ENCODE measurements around the gene MZT2A. TPM values are rescaled to one million over a fixed set of nuclear protein-coding genes. Genes with fewer than 3 reads are reported as not detected.
"Not testable (repeated sequence)": the region's sequence is repeated elsewhere in the genome, so short reads cannot be mapped to it uniquely, and the experiment has no call there.

MZT2A gene
- total RNA-seq, 1 donor from 2014 or later: 156 TPM

DNA sequence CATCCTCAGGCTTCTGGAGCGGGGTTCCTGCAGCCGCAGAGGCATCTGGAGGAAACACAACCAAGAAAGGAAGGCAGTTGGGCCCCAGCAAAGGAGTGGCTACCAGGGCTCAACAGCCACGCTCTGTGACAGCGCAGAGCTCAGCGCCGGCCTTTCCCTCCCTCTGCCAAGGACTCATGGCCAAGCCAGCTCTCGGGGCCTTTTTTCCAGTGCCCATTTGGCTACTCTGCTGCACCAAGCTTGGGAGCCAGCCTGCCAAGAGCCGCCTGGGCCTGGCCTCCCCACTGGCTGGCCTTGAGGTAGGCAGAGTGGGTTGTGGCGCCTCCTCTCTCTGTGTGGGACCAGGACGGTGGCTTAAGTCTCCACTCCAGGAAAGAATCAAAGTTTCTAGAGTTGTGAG lies 28.3 kb upstream of the MZT2A start:
- DNase-seq (ENCODE audit: low read depth in 2 of 2): no peak

DNA sequence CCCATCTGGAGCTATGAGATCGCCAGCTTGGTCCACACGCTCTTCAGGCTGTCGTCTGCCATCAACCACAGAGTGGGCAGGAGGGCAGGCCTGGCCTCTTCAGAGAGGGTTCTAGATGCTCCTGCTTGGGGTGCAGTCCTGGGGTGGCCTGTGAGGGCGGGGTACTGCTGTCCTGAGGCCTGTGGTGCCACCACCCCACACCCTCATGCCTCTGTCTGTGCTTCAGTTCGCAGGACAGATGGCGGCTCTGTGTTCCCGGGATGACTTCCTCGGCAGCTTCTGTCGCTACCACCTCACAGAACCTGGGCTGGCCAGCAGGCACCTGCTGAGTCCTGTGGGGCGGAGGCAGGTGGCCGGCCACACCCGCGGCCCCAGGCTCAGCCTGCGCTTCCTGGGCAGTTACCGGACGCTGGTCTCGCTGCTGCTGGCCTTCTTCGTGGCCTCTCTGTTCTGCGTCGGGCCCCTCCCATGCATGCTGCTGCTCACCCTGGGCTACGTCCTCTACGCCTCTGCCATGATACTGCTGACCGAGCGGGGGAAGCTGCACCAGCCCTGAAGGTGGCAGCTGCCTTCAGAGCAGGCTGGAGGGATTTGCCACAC lies 27.8 kb upstream of the MZT2A start:
- not testable (repeated sequence) for DNase-seq (ENCODE audit: low read depth in 2 of 2)

DNA sequence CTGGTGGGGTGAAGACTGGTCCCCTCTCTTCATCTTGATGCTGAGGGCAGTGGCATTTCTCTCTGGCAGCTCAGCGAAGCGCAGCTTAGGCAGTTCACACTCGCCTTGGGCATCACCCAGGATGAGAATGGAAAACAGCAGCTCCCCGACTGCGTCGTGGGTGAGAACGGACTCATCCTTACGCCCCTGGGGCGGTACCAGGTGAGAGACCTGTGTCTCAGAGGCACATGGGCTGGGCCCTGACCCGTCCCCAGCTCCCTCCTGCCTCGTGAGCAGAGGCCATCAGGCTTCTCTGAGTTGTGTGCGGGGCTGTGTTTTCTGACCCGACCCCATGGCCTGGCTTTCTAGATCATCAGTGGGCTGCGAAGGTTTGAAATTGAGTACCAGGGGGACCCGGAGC lies 27.3 kb upstream of the MZT2A start:
- no peak for DNase-seq (ENCODE audit: low read depth in 2 of 2)

DNA sequence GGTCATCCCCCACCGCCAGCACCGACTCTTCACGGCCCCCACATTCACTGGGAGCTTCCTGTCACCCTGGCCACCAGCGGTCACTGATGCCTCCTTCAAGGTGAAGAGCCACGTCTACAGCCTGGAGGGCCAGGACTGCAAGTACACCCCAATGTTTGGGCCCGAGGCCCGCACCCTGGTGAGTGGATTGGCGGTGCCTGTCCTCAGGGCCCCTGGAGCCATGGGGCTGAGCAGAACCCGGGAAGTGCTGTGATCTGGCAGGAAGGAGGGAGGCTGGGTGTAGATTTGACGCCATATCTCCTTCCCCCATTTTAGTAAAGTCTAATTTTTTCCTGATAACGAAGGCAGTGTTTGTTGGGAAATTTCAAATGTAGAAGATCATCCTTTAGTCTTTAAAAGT lies 26.3 kb upstream of the MZT2A start:
- not testable (repeated sequence) for DNase-seq (ENCODE audit: low read depth in 2 of 2)

DNA sequence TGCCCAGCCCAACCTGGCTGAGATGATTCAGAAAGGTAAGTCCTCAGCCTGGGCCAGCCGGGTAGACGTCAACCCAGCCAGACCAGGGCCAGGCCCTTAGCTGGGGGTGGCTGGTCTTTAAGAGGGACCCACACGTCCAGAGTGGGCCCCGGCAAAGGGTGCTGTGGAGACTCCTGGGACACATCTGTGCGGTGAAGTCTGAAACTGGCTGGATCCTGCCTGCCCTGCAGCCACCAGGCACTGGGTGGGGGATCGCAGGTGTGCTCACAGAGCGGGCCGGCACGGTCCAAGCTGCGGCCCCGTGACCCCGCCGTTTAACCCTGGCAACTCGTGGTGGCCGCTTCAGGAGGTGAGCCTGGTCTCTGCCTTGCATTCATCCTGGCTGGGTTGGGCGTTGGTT lies 25.7 kb upstream of the MZT2A start:
- DNase-seq (ENCODE audit: low read depth in 2 of 2): not testable (repeated sequence)

DNA sequence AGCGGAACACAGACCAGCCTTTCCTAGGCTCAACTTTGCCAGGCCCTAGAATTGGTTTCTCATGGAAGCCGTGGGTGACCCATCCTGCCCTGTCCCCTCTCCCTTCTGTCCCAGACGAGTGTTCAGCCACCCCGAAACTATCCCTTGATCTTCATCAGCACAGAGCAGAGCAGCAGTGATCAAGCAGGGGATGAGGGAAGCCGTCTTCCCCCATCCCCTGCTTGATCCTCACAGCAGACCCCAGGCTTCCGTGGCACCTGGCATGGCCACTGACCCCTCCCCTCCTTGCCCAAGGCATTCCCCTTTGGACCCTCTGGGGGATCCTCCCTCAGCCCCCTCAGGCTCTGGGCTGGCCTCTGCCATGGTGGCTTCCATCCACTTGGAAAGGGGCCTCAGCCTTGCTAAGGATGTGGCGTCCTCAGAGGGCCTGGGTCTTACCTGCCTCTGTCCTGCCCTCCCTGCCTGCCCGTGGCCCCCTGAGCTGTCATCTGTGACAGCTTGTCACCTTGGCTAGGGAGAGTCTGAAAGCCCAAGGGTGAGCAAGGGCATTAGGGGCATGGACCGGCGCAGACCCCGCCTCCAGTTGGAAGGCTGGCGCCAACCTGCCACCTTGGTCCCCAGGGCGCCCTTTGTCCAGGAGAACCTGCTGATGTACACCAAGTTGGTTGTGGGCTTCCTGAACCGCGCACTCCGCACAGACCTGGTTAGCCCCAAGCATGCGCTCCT lies 25.1 kb upstream of the MZT2A start:
- DNase-seq (ENCODE audit: low read depth in 2 of 2): no peak

DNA sequence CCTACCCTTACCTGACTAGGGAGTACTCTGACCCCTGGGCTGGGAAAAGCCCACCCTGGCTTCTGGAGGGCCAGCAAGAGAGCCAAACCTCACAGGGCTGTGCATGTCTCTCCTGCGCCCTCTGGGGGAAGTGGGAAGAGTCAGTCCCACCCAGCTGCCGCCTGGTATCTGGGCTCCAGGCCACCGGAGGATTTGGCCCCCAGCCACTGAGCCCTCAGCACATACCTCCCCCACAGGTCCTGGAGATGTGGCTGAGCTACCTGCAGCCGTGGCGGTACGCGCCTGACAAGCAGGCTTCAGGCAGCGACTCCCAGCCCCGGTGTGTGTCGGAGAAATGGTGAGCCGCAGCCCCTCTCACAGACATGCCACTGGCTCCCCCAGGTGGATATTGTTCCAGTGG lies 24.4 kb upstream of the MZT2A start:
- peak; percentile 12 to 65 for DNase-seq (ENCODE audit: low read depth in 2 of 2)

DNA sequence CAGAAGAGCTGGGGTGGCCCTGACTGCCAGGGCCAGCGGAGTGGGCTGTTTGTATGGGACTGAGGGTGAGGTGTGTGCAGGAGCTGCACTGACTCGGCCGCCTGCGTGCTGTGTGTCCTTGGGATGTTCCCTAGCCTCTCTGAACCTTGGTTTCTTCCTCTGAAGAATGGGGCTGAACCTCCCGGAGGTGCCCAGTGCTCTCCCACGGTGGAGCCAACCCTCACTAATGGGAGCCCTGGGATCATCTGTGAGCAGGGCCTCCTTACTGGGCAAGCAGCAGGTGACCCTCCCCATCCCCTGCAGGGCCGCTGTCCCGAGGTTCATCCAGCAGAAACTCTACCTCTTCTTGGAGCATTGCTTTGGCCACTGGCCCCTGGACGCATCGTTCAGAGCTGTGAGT lies 23.8 kb upstream of the MZT2A start:
- no peak for DNase-seq (ENCODE audit: low read depth in 2 of 2)

DNA sequence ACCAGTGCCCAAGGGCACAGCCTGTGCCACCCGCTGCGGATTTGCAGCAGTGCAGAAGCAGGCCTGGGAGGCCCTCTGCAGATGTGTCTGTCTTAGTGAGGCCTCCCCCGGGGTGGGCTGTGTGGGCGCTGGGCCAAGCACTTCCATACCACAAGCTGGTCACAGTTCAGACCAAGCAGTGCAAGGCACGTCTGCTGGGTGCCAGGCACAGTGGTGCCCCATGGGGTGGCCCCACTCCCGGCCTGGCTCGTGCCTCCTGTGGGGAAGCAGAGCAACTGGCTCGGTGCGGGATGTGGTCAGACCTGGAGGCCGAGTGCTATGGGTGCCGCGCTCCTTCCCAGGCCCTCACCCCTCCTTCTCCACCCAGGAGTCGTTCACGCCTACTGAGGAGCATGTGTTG lies 23.0 kb upstream of the MZT2A start:
- DNase-seq (ENCODE audit: low read depth in 2 of 2): not testable (repeated sequence)

DNA sequence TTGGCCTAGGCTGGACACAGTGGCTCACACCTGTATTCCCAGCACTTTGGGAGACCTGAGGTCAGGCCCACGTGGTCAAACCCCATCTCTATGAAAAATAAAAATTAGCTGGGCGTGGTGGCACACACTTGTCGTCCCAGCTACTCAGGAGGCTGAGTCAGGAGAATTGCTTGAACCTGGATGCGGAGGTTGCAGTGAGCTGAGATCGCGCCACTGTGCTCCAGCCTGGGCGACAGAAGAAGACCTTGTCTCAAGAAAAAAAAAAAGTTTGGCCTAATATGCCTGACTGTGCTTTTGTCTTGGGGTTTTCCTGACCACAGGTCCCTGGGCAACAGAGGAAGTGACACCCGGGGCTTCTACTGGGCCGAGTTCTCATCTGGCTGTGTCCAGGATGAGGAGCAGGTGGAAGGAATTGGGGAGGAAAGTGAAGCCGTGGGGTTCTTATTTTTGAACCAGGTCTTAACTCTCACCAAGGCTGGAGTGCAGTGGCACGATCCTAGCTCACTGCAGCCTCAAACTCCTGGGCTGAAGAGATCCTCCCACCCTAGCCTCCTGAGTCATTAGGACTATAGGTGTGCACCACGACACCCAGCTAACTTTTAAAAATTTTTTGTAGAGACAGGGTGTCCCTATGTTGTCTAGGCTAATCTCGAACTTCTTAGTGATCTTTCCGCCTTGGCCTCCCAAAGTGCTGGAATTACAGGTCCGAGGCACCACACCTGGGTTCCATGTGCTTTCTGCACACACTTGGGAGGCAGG lies 22.4 kb upstream of the MZT2A start:
- not testable (repeated sequence) for DNase-seq (ENCODE audit: low read depth in 2 of 2)

DNA sequence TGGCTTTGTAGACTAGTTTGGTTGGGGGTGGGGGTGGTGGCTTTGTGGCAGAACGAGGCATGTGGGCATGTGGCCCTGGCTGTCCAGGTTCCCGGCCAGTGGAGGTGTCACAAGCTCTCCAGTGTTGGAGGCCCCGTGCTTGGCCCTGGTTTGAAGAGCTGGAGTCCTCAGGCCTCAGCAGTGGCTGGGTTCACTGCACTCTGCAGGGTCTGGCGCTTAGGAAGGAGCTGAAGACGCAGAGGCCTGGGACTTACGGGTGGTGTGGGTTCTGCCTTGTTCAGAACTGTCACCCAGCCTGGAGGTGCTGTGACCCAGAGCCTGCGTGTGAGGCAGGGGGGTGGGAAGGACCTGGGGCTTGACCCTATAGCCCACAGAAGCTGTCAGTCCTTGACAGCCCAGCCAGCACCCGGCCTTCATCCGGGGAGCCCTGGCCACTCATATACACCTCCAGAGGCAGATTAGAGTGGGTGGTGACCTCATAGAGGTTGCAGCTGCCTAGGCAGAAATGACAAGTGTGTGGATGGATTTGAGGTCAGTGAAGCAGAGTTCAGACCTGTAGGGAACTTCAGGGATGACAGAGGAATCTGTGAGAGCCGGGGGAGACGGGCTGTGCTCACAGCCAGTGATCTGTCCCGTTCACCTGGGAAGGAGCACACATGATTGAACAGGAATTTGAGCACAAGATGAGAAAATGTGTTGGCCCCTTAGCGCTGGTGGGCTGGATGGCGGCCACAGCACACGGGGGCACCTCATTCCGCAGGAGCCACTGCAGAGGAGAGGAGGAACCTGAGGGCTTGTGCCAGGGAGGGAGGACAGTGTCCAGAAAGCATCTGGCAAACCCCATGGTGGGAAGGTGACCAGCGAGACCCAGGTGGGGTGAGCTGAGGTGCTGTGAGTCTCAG lies 20.0 kb upstream of the MZT2A start:
- DNase-seq (ENCODE audit: low read depth in 2 of 2): not testable (repeated sequence)

DNA sequence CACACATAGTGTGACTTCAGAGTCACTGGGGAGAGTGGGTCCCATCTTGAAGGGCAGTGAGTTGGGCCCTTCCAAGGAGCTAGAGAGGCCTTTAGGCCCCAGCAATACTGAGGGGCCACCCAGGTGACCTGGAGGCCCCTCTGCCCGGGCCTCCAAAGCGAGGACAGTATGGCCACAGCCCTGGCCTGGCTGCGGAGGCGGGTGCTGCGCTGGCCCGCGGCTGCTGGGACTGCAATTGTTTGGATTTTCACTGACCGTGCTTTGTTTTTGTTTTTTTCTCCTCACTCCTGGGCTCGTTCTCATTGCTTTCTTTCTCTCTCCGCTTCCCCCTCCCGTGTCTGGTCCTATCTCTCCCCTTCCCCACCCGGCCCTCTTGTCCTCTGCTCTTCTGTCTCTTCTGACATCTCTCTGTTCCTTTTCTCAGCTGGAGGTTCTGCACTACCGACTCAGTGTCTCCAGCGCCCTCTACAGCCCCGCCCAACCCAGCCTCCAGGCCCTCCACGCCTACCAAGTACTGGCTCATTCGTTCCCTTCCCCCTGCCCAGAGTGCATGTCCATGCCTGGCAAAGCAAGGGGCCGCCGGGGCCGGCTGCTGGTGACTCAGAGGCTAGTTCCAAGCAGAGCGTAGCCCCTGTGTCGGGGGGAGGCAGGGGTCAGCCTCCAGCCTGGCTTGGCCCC lies 19.2 kb upstream of the MZT2A start:
- not testable (repeated sequence) for DNase-seq (ENCODE audit: low read depth in 2 of 2)

DNA sequence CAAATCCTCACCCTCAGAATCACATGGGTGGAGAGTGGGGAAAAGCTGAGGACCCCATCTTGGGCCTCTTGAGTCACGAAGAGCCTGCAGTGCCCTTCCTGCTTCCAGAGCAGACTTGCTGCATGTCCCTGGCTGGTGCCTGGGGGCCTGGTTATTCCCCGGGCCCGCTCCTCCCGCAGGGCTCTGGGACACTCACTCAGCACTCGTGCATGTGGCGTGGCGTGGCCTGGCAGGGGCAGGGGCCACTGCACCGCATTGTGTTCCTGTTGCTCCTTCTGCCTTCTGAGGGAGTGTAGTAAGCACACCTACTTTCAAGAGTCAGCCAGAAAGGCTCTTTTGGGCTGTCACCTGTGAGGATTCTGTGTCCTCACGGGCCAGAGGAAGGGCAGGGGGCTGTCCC lies 17.4 kb upstream of the MZT2A start:
- no peak for DNase-seq (ENCODE audit: low read depth in 2 of 2)

DNA sequence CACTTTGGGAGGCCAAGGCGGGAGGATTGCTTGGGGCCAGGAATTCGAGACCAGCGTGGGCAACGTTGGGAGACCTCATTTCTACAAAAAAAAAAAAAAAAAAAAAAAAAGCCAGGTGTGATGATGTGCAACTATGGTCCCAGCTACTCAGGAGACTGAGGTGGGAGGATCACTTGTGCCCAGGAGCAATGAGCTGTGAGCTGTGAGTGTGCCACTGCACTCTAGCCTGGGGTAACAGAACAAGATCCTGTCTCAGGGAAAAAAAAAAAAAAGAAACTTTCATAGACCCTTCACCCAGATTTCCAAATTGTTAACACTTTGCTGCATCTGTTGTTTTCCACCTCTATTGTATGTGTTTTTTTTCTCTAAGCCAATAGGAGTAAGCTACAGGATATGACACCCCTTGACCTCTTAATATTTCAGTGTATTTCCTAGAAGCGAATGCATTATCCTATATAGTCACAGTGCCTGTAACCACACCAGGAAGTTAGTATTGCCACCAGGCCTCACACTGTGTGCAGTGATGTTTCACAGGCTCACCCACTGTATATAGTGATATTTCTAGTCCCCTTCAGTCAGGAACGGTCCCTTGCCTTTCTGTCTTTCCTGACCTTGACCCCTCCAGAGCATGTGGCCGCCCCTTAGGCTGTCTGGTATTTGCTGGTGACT lies 12.0 kb upstream of the MZT2A start:
- peak; percentile 32 to 44 for DNase-seq (ENCODE audit: low read depth in 2 of 2)

DNA sequence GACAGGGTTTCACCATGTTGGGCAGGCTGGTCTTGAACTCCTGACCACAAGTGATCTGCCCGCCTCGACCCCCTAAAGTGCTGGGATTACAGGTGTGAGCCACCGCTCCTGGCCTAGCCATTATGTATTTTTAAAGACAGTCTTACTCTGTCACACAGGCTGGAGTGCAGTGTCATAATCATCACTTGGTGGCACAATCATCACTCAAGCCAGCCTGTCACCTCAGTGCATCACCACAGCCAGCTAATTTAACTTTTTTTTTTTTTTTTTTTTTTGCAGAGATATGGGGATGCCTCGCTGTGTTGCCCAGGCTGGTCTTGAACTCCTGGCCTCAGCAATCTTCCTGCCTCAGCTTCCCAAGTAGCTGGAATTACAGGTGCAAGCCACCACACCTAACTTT lies 11.4 kb upstream of the MZT2A start:
- DNase-seq (ENCODE audit: low read depth in 2 of 2): not testable (repeated sequence)

DNA sequence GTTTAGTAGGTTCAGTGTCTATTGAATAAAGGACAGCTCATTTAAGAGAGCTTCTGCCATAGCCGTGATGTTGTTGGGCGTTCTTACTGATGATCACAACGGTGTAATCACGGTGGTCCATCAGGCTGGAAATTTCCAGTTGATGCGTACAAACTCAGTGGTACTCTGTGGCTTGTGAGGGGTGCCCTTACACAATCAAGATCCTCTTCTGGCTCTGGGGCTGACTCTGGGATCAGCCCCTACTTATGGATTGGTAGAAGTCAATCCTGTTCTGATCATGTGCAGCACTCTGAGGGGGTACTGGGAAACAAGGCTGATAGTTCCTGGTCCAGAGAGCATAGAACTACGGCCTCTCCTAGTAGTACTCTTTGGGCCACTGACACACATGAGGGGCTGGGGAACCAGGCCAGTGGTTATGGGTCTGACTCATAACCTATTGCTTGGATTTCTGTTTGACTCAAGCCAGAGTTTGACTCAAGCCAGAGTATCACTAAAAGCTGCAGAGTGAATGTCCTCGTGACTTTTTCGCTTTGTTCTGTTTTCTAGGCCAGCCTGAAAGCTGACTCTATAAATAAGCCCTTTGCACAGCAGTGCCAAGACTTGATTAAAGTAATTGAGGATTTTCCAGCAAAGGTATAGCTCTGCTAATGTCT lies 6.2 kb upstream of the MZT2A start:
- peak in 1 of 2 donors; percentile 32 for DNase-seq (ENCODE audit: low read depth in 2 of 2)

DNA sequence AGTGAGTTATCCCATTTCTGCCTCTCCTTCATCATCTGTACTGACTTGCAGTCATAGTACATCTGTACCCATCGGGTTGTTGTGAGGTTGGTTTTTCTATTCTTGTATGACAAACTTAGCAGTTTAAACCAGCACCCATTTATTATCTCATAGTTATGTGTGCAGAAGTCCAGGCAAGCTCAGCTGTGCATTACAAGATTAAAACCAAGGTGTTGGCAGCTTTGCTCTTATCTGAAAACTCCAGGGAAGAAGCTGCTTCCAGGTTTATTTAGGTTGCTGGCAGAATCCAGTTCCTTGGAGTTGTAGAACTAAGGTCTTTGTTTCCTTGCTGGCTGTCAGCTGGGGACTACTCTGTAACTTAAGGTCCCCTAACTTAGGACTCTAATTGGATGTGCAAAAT lies 3.3 kb upstream of the MZT2A start:
- DNase-seq (ENCODE audit: low read depth in 2 of 2): not testable (repeated sequence)

DNA sequence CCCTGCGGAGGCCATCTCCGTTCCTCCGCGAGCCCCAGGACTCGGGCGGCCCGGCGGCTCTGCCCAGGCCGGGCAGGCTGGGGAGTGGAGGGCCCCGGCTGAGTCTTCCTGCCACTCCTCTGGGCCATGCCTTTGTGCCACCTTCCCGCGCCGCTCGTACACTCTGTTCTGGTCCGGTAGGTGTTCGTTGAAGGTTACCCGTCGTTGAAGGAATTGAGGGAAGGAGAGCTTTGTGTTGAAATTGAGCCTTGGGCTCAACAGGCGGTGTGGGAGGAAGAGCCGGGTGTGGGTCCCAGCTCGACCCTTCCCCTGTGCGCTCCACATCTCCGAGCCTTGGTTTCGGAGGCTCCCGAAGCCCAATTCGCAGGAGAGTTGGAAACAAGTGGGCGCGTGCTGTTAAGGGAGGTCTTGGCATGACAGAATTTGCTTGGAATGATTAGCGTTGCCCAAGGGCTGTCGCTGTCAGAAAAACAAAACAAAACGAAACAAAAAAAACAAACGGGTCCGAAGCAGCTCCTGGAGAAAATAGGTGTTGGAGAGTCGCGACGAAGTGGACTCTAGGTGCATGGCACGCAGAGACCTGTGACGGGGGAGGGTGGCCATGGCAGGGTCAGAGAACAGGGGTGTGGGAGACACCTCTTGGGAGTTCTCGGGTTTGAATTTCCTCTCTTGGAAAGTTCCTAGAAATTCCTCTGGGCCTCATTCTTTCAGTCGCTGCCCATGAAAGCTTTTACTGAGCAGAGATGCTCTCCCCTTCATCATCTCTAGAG lies 1.2 kb upstream of the MZT2A start:
- peak in 1 of 2 donors; percentile 8 for DNase-seq (ENCODE audit: low read depth in 2 of 2)

Data from lung microvascular endothelial cell (primary cell).